ENCODE results near the gene FSCN2.

- TF ChIP-seq CTCF (IDR thresholded peaks at IDR 0.05): no peak
- no peak for TF ChIP-seq ZBTB43 (CRISPR knock-in tag; IDR thresholded peaks at IDR 0.05)
Measured at GRCh38 chr17:81543339-81543675, 15.1 kb downstream of the FSCN2 start.
